HG02884 (cell line): ENCODE results near the gene HMCN2.
"Not testable (repeated sequence)": the region's sequence is repeated elsewhere in the genome, so short reads cannot be mapped to it uniquely, and the experiment has no call there.

ENCODE experiments used
- ATAC-seq: cut with Tn5 transposase; IDR thresholded peaks from one replicate; pipeline ENCODE4 v1.9.1; 2021; ENCODE audit warnings: mild to moderate bottlenecking, moderate library complexity; ENCODE audit not compliant: unreplicated experiment

Gene HMCN2

DNA sequence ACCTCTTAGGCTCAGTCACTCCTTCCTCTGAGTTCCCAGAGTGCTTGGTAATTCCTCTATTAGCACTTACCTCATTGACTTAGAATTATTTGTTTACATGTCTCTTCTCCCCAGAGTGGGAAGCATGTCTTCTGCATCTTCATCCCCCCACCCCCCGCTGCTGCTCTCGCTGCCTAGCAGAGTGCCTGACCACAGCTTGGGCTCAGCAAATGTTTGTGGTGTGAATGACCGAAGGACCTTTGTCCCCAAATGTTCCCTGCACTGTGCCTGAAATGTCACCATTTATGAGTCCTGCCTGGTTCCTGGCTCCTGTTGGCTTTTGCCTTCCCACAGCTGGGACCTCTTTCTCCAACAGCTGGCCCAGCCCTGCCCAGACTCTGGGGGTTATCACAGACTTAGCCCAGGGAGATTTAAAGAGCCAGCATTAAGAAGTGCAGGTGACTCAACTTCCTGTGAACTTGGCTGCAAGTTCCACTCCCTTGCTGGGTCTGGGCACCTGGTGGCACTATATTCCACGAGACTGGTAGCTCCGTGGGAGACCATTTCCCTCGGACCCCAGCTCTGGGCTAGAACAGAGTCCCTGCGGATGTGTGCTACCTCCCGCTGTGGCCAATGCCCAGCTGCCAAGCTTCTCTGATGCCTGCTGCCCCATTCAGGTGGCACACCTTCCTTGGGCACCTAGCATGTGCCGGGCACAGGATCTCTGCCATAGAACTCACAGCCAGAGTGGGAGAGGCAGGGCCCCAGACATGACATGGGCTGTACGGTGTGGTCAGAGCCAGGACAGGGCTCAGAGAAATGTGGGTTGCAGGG lies 1.8 kb upstream of the HMCN2 start:
- no peak for ATAC-seq

DNA sequence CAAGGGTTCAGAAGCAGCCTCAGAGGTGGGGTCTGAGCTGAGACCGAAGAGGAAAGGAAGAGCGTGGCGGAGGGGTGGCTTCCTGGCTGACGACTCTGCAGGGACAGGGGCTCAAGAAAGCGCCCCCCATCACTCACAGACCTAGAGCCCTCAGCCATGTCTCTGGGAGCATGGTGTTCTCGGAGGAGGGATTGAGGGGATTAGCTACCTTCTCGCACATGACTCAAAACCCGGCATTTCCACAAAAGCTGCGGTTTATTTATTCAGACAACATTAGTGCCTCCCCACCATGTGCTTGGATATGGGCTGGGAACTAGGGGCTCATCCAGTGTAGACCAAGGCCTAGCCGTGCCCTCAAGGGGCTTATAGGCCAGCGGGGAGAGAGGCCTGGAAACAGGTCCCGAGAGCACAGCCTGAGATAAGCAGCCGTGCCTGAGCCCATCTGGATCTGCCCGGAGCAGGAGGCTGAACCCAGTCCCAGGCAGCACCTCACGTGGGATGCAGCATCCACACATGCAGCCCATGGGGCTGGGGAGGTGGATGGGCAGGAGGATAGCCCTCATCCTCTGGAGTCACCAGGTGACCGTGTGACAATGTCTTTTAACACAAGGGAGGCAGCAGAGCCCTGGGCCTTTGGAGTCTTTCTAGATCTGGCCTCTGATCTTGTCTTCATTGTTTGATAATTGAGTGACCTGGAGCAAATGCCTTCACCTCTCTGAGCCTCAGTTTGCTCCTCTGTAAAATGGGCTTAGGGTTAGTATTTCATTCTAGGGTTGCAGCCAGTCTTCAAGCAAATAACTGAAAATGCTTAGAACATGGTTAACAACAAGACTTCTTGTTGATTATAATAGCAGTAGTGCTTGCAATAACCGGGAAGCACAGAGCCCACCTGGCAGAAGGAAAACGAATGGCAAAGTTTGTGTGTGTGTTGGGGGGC lies 878 bp upstream of the HMCN2 start:
- ATAC-seq, result no peak

DNA sequence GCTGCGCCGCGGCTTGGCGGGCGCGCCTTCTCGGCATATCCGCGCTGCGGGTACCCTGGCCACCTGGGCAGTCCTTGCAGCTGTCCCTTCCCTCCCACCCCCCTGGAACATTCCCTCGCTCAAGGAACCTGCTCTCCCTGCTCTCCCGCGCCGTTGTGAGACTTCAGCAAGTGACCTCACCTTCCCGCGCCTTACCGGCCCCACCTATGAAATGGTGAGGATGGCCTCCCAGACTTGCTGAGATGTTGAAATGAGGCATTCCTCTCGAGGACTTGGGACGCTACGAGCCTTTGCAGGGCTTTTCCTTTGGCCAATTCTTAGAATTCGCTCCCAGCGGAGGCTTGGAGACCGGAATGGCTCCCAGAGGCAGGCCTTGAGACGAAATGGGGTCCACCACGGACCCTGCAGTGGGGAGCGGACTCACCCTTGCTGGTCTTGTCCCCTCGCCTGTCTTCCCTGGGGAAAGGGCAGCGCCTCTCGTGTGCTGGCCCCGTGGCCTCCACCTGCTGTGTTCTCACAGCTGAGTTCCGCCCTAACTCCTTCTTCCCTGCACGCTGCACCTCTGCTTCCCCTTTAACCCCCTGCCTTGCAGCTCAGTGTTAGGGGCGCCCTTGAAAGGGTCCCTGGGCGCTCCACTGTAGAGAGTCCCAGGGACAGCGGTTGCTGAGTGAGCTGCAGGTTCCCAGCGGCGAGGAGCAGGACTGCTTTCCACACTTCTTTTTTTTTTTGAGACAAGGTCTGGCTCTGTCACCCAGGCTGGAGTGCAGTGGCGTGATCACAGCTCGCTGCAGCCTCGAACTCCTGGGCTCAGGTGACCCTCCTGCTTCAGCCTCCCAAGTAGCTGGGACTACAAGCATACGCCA lies 907 bp downstream of the HMCN2 start:
- ATAC-seq, result no peak

DNA sequence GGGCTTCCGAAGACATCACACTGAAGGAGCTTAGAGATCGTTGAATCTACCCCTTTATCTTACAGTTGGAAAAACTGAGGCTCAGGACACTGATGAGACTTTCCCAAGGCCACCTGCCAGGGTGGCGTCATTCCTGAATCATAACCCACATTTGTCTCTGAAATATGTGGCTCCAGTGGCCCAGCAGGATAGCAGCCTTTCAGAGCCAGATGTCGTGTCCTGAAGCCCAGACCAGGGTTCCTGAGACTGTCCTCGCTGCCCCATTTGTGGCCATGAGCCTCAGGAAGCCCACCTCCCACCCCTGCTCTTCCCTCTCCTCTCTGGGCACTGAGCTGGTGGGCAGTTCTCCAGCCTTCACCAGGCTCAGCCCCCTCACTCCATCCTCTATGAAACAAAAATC lies 2.4 kb downstream of the HMCN2 start:
- no peak for ATAC-seq

DNA sequence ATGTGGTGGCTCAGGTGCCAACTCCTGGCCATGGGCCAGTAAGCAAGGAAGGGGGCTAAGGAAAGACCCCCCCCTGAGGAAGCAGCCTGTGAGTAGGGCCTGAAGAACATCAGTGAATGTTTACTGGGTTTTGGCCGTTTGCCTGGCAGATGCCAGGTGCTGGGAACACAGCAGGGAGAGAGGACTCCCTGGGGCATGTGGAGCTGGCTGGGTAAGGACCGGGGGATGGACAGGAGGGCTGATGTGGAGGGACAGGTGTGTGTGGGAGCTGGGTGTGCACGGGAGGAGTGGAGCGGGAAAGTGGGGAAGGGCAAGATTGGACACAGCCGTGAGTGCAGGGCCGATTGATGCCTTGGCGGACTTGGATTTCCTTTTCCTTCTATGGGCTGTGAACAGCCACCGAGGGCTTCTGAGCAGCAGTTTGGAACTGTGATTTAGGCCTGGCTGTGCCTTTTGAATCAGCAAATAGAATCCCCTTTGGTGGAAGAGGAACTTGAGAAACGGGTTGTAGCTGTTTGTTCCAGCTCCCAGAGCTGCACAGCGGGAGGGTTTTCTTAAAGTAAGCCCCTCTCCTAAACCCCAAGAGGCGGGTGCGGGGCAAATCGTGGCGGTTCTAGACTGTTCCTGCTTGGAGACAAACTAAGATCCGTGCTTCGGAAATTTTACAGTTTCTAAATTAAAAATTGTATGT lies 3.1 kb downstream of the HMCN2 start:
- ATAC-seq, result no peak

DNA sequence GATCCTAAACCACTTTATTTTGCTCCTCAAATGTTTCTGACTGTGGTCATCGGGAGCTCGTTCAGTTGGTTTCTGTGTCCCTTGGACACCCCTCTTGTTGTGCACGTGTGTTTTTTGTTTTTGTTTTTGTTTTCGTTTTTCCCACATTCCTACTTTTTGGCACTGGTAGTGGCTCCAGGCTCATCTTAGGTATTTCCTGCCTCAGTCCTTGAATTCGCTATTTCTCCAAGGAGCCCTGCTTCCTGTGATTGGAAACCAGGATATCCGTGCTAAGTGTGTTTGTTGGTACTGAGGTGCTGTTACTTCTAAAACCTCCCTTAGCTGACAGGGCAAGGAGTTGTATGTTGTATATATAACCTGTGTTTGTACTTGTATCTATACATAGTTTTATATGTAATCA lies 5.9 kb downstream of the HMCN2 start:
- no peak for ATAC-seq

DNA sequence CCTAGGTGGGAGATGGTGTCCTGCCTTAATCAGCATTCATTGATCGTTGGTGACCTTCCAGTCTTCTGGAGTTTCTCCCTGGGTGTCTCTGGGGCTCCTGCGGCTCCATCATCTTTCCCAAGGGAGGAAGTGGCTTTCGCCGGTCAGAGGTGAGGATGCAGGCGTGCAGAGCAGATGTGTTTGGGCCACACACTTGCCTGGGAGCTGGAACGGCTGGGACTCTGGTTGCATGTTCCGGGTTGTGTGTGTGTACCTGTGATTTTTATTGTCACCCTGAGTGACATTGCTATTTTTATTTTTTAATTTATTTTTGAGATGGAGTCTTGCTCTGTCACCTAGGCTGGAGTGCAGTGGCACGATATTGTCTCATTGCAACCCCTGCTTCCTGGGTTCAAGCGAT lies 9.6 kb downstream of the HMCN2 start:
- ATAC-seq, result no peak

DNA sequence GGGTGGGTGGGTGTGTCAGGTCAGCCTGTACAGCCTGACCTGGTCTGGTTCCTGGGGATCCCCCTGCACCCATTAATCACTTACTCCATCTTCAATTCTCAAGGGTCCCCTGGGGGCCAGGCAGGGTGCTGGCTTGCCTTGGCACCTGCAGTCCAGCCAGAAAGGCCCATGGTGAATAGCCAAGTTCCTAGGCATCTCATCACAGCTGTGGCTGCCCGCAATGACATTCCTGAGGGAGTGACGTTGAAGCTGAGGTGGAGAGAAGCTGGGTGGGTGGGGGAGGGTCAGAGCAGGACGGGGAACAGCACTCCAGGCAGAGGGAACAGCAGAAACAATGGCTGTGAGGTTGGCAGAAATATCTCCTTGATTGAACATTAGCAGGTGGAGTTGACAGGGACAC lies 10.6 kb downstream of the HMCN2 start:
- no peak for ATAC-seq

DNA sequence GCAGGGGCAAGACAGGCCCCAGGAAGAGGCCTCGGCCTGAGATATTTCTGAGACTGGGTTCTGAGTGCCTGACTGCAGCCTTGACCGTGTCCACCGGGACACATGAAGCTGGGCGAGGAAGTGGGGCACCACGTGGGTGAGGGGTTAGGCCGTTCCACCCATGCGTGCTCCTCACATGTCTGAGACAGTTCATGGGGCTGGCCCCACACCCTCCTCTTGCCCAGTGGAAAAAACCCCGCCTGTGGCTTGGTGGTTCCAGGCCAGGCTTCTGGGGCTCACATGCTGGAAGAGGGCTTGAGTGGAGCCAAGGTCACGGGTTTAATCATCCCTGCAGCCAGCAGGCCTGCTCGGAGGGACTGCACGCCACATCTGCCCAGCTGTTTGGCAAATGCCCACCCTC lies 11.4 kb downstream of the HMCN2 start:
- ATAC-seq, result no peak

DNA sequence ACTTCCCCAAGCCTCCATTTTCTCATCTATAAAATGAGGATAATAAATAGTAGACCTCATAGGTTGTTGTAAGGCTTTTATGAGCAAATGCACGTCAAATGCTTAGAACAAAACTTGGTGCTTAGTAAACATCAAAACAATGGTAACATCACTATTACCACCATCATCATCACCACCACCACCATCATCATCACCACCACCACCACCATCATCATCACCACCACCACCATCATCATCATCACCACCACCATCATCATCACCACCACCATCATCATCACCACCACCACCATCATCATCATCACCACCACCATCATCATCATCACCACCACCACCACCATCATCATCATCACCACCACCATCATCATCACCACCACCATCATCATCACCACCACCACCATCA lies 12.0 kb downstream of the HMCN2 start:
- ATAC-seq, result not testable (repeated sequence)

DNA sequence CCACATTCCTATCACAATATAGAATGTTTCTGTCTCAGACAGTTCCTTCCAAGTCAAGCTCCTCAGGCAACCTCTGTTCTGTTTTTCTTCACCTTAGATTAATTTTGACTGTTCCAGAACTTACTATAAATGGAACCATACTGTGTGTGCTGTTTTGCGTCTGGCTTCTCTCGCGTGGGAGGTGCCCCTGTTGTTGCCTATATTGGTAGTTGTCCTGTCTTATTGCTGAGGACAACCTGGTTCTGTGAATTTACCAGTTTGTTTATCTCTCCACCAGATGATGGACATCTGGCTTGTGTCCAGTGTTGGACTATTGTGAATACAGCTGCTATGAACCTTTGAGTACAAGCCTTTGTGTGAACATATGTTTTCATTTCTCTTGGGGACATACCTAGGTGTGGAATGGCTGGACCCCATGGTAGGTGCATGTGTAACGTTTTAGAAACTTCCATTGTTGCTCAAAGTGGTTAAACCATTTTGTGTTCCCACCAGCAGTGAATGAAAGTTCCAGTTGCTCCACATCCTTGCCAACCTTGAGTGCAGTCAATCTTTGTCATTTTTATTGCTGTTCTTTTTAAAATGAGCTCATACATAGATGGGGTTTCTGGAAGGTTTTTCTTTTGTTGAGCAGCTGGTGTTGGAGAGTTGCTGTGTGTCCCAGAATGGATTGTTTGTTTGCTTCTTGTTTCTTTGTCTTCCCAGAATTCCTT lies 18.1 kb downstream of the HMCN2 start:
- ATAC-seq, result no peak

DNA sequence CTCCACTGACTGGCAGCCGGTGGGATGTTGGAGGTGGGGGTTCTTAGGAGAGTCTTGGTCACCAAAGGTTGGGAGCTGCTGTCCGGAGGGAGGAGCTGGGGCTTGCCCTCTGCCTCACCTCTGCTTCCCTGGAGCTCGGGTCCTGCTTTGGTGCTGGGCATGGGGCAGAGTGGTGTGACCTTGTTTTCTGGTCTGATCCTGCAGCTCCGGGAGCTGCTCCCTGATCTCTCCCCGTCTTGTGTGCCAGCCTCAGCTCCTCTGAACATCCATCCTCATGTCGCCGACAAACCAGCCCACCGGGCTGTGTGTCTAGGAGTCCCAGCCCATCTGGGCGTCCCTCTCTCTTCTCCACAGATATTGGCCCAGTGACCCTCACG lies 18.7 kb downstream of the HMCN2 start:
- no peak for ATAC-seq

DNA sequence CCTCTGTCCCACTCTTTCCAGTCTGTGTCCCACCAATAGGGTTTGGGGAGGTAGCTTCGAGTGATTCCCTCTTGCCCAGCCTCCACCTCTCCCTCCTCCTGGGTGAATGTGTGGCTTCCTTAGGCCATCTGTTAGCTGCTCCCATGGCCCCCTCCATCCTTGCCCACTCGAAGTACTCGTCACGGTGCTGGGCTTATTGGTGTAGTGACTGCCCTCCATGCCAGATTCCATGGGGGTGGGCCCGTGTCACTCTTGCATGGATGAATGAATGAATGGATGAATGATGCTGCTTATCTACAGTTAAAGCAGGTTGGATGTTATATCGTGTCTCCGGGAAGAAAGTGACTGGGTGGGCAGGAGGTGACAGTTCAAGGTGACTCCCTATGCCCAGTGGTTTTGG lies 19.1 kb downstream of the HMCN2 start:
- ATAC-seq, result no peak

DNA sequence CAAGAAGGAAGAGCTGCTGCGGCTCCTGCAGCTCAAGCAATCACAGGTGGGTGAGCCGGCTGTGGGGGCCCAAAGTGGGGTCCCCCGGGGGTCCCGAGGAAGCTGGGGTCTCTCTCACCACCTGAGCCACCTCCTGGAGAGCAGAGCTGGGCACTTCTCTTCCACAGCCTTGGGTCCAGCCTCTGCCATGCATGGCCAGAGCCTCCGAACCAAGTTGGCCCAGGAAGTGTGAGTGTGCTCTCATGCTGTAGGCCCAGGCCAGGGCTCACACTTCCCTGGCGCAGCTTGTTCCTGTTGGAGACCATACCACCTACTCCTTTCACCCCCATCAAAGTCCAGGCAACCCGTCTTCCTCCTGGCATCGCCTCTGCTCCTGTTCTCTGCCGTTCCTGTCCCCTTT lies 19.7 kb downstream of the HMCN2 start:
- ATAC-seq, result no peak

DNA sequence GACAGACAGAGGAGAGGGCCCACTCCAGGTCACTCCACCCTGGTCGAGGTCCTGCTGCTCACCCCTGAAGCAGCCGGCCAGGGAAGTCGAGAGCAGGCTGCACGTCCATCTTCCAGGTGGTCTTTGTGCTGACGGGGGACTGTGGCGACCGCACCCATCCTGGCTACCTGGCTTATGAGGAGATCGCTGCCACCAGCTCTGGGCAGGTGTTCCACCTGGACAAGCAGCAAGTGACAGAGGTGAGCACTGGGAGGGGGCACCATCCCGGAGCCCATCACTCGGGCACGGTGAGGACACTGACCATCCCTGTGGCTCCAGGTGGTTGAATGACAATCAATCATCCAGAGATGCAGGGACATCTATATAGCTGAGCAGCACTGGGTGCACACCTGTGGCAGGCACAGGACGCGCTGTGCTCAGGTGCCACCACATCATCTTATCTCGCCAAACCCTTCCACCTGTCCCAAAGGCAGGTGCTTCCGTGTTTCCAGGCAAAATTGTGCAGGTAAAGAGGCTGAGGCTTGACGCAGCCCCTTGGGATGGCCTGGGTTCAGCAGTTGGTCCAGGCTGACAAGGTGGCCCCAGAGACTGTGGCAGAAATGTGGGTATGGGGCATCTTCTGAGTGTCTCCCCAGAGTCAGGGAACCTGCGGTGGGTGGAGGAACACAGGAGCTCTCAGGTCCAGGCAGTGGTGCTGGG lies 20.7 kb downstream of the HMCN2 start:
- no peak for ATAC-seq

DNA sequence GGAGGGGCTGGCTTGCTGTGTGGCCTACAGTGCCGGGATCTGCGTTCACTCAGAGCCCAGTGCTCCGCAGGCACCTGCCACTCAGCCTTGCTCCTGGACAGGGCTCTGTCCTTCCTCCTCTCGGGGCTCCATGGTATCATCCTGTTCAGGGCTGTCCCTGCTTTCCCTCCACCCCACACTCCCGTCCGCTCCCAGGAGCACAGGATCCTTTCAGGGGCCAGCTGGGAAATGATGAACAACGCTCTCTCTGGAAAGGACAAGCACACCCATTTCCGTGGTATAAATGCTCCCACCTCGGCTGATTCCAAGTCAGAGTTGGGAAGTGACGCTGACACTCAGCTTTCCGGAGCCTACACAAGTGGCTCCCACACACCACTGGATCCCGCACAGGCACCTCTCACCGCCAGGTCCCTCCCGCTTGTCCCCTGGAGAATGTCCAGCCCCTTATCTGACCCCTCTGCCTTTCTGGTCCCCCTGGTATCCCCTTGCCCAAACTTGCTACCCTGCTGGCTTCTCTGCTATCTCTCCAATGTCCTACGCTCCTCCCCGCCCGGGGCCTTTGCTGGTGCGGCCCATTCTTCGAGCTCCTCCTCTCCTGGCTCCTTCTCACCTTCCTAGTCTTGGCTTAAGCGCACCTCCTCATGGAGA lies 21.3 kb downstream of the HMCN2 start:
- no peak for ATAC-seq

DNA sequence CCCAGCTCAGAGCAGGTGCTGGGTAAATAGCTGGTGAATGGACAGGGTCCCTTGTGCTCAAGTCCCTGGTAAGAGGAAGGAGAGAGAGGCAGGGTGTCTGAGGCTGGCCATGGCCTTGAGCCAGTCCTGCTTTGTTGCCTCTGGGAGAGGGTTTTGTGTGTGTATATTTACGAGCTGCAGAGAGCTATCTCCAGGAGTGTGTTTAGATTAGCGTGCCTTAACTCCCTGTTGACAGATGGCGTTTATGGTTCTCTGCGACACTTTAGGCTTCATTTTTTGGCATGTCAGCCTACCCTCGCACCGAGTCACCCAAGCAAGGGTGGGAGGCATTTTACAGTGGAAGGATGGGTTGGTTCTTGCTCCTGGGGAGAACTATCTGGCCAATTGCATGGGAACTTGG lies 22.2 kb downstream of the HMCN2 start:
- no peak for ATAC-seq

DNA sequence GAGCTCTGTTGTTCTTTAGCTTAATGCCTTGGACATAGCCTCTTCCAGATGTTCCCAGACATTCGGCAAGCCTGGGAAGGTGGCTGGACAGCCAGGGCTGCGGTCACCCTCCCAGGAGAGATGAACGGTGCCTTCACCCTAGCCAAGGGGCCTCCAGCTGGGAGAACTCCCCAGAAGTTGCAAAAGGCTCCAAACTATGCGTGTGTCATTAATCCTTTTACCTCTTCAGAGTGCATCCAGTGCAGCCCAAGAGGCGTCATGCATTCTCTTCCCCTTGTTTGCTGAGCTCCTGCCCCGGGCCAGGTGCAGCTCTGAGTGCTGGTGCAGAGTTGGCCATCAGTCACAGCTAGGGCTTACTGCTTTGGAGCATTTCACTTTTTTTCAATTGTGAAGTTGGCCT lies 22.8 kb downstream of the HMCN2 start:
- ATAC-seq, result no peak
